Loucy (cell line): ENCODE measurements around the gene TRAPPC2L.

Source experiments
- H2AFZ ChIP-seq: fragments of 200-600 bp; sonication (generic); 2 replicates; pipeline ENCODE4 v1.6.0; 2016; ENCODE audit warnings: antibody characterized with exemption, mild to moderate bottlenecking, low read length, moderate library complexity
- H3F3A ChIP-seq: fragments of 200-600 bp; 2 replicates; pipeline ENCODE4 v1.6.0; 2016; ENCODE audit warnings: antibody characterized with exemption, low read depth, mild to moderate bottlenecking
- H3K27me3 ChIP-seq: fragments of 200-600 bp; sonication (generic); 2 replicates; pipeline ENCODE4 v1.6.1; 2014; ENCODE audit warnings: low read length, mild to moderate bottlenecking; ENCODE audit not compliant: insufficient read depth, poor library complexity, severe bottlenecking
- H3K36me3 ChIP-seq: fragments of 200-600 bp; sonication (generic); 2 replicates; pipeline ENCODE4 v1.6.1; 2016; ENCODE audit warnings: low read length; ENCODE audit not compliant: insufficient read depth
- H3K4me1 ChIP-seq: fragments of 200-600 bp; sonication (generic); 2 replicates; pipeline ENCODE4 v1.5.1; 2014; ENCODE audit warnings: low read length, mild to moderate bottlenecking; ENCODE audit not compliant: insufficient read depth, poor library complexity, severe bottlenecking
- H3K4me2 ChIP-seq: fragments of 200-600 bp; sonication (generic); 2 replicates; pipeline ENCODE4 v1.6.0; 2014; ENCODE audit warnings: antibody characterized with exemption, low read length, low read depth, mild to moderate bottlenecking; ENCODE audit not compliant: poor library complexity, severe bottlenecking
- H3K4me3 ChIP-seq: fragments of 200-600 bp; sonication (generic); 2 replicates; pipeline ENCODE4 v1.5.1; 2014; ENCODE audit warnings: low read length, mild to moderate bottlenecking, mixed read lengths; ENCODE audit not compliant: poor library complexity, severe bottlenecking
- H3K79me2 ChIP-seq: fragments of 200-600 bp; sonication (generic); 2 replicates; pipeline ENCODE4 v1.6.1; 2014; ENCODE audit warnings: low read length; ENCODE audit not compliant: insufficient read depth
- H3K9ac ChIP-seq: fragments of 200-600 bp; sonication (generic); 2 replicates; pipeline ENCODE4 v1.6.0; 2014; ENCODE audit warnings: mild to moderate bottlenecking, low read depth, low read length, moderate library complexity; ENCODE audit not compliant: poor library complexity, severe bottlenecking
- H3K9me2 ChIP-seq: fragments of 200-600 bp; sonication (generic); replicated peaks from 2 replicates; pipeline ENCODE4 v1.6.1; 2016; ENCODE audit warnings: low read depth, low read length, mixed read lengths
- H3K9me3 ChIP-seq: fragments of 200-600 bp; sonication (generic); 2 replicates; pipeline ENCODE4 v1.6.1; 2014; ENCODE audit warnings: mild to moderate bottlenecking, antibody characterized with exemption, low read length, low read depth; ENCODE audit not compliant: insufficient read depth
- H4K20me1 ChIP-seq: fragments of 200-600 bp; sonication (generic); 2 replicates; pipeline ENCODE4 v1.6.0; 2014; ENCODE audit warnings: antibody characterized with exemption, low read length, mild to moderate bottlenecking; ENCODE audit not compliant: insufficient read depth, poor library complexity, severe bottlenecking
- EZH2phosphoT487 ChIP-seq: fragments of 200-600 bp; IDR thresholded peaks from 2 replicates; pipeline ENCODE4 v1.6.1; 2018; ENCODE audit warnings: antibody characterized with exemption, mild to moderate bottlenecking, moderate library complexity, borderline replicate concordance
- TF ChIP-seq, protein P1 (sequence below): fragments of 200-600 bp; sonication (generic); conservative IDR thresholded peaks from 2 replicates; pipeline ENCODE4 v1.5.1; 2014; ENCODE audit warnings: mild to moderate bottlenecking, antibody characterized with exemption, low read length

Gene TRAPPC2L

DNA sequence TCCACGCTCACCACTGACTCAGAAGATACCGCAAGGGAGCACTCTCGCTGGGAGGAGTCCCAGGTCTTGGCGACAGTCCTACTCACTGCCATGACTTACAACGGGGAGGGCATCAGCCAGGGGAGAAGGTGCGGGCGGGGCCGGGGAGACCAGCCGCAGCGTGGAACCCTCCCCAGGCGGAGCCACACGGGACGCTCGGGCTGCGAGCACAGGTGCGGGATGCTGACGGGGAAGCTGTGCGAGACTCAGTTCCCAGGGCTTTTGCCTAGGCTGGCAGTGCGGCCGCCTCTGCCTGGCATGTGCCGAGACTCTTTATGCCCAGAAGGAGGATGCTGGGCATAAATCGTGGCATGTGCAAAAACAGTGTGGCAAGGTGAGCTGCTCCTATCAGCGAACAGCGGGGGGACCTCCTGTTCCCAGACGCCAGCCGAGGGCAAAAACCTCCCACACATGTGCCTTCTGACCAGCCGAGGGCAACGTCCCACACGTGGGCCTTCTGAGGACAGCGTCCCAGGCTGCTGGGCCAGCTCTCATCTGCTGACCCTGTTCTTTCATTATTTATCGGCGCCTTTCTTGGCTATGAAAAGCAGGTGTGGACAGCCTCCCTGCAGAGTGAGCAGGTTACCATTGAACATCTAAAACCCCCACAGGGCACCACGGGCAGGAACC is 6.3 kb upstream of the TRAPPC2L start:
- Histone ChIP-seq H3K36me3 (no peaks in the 10 kb centered on the region), H3F3A (no peaks in the 10 kb centered on the region), H4K20me1 (no peaks in the 10 kb centered on the region), H3K27me3 (no peaks in the 10 kb centered on the region), H3K9ac (no peak overlapping the region), H3K4me2 (no peak overlapping the region), H3K9me2 (no peaks in the 10 kb centered on the region), H3K4me1 (peaks cover 11% of the 10 kb centered on the region), H3K9me3 (no peaks in the 10 kb centered on the region), H3K4me3 (no peak overlapping the region), H3K79me2 (no peaks in the 10 kb centered on the region), H2AFZ (no peak overlapping the region)
- no peak for TF ChIP-seq EZH2phosphoT487
- TF ChIP-seq, protein P1, sequence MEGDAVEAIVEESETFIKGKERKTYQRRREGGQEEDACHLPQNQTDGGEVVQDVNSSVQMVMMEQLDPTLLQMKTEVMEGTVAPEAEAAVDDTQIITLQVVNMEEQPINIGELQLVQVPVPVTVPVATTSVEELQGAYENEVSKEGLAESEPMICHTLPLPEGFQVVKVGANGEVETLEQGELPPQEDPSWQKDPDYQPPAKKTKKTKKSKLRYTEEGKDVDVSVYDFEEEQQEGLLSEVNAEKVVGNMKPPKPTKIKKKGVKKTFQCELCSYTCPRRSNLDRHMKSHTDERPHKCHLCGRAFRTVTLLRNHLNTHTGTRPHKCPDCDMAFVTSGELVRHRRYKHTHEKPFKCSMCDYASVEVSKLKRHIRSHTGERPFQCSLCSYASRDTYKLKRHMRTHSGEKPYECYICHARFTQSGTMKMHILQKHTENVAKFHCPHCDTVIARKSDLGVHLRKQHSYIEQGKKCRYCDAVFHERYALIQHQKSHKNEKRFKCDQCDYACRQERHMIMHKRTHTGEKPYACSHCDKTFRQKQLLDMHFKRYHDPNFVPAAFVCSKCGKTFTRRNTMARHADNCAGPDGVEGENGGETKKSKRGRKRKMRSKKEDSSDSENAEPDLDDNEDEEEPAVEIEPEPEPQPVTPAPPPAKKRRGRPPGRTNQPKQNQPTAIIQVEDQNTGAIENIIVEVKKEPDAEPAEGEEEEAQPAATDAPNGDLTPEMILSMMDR: no peak

DNA sequence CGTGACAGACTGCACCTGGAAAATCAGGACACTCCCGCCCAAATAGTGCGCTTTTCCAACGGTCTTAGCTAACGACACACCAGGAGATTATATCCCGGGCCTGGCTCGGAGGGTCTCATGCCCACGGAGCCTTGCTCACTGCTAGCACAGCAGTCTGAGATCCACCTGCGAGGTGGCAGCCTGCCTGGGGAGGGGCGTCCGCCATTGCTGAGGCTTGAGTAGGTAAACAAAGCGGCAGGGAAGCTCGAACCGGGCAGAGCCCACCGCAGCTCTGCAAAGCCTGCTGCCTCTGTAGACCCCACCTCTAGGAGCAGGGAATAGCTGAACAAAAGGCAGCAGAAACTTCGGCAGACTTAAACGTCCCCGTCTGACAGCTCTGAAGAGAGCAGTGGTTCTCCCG is 5.3 kb upstream of the TRAPPC2L start:
- Histone ChIP-seq H3F3A (no peaks in the 10 kb centered on the region), H3K9me2 (no peaks in the 10 kb centered on the region), H3K4me3 (no peak overlapping the region), H4K20me1 (no peaks in the 10 kb centered on the region), H3K79me2 (no peaks in the 10 kb centered on the region), H3K4me1 (peaks cover 14% of the 10 kb centered on the region), H3K9me3 (no peaks in the 10 kb centered on the region), H3K27me3 (no peaks in the 10 kb centered on the region), H2AFZ (no peak overlapping the region), H3K9ac (no peak overlapping the region), H3K4me2 (no peak overlapping the region), H3K36me3 (no peaks in the 10 kb centered on the region)
- TF ChIP-seq, protein P1: no peak
- TF ChIP-seq EZH2phosphoT487: no peak

- Histone ChIP-seq H3K27me3 (no peaks in the 10 kb centered on the region), H3K4me2 (no peak overlapping the region), H3F3A (no peaks in the 10 kb centered on the region), H3K36me3 (no peaks in the 10 kb centered on the region), H3K9me3 (no peaks in the 10 kb centered on the region), H2AFZ (no peak overlapping the region), H3K4me1 (peaks cover 14% of the 10 kb centered on the region), H3K9me2 (no peaks in the 10 kb centered on the region), H3K4me3 (no peak overlapping the region), H3K9ac (no peak overlapping the region), H4K20me1 (no peaks in the 10 kb centered on the region), H3K79me2 (no peaks in the 10 kb centered on the region)
- TF ChIP-seq, protein P1: no peak
Observed at GRCh38 chr16:88853325-88853941, 3.5 kb upstream of the TRAPPC2L start.
